ENCODE data around the gene LIMD2. TPM values are rescaled to one million over a fixed set of nuclear protein-coding genes. Genes with fewer than 3 reads are reported as not detected.

LIMD2 gene
- total RNA-seq, 1 experiment from 2014 or later = 19.4 TPM

DNA sequence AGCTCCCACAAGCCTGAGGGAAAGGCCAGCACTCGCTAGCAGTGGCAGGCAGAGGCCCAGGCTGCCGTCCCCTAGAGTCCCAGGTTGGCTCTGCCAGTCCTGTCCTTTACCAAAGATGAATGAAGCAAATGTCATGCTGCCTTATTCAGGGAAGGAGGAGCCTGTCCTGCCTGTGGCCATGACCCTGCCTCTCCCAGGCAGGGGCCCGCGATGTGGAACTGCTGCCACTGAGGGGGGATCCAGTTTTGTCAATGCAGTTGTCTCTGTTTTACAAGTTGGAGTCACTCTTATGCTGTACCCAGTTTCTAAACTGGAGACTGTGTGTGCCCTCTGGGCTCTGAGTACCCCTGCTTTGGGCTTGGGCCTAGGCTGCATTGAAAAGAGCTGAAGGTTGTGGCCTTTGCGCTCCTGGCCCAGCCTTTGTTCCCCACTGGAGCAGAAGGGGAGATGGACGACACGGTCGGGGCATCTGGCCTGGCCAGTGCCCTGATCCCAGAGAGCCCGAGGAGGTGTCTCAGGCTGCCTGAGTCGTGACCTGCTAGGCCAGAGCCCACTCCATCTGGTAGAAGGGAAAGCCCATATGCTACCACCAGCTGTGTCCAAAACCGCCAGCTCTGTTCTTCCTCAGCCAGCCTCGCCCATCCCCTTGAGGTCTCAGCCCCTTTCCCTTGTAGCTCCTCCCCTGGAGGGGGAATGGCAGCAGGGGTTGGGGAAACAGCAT is 5.5 kb downstream of the LIMD2 start:
- H3F3A ChIP-seq (ENCODE audit: low read length, unreplicated experiment) = no peaks in the 10 kb centered on the region
- H2AFZ ChIP-seq (ENCODE audit: low read length) = no peak overlapping the region
- H3K9me3 ChIP-seq (ENCODE audit: low read length) = no peaks in the 10 kb centered on the region
- no TSS peak for BruUV-seq (replicated peaks)
- POLR2A ChIA-PET (ENCODE audit: unreplicated experiment) = interaction anchor here (0.6 kb wide), 1 partner anchor 255 kb away, joined by 3 read pairs; no protein-coding TSS in a partner anchor
- no peak overlapping the region for H3K9ac ChIP-seq (ENCODE audit: low read length)
- H3K27me3 ChIP-seq (ENCODE audit: low read length) = no peaks in the 10 kb centered on the region
- H4K20me1 ChIP-seq (ENCODE audit: low read length) = no peaks in the 10 kb centered on the region
- H3K36me3 ChIP-seq (ENCODE audit: low read depth, low read length) = peaks cover 8% of the 10 kb centered on the region; the same call in 1 of the 2 replicates
- DNase-seq = no peak
- no peak overlapping the region for H3K4me3 ChIP-seq (ENCODE audit: low read length)
- no peak overlapping the region for H3K27ac ChIP-seq (ENCODE audit: low read length)
- H3K79me2 ChIP-seq (ENCODE audit: low read length) = no peaks in the 10 kb centered on the region
- H3K9me2 ChIP-seq (replicated peaks; ENCODE audit: low read length) = no peaks in the 10 kb centered on the region
- no peak overlapping the region for H3K4me2 ChIP-seq (ENCODE audit: low read length)
- TF ChIP-seq EZH2 (IDR thresholded peaks at IDR 0.05; ENCODE audit: low read length, unreplicated experiment) (no peak), EZH2phosphoT487 (IDR thresholded peaks at IDR 0.05; ENCODE audit: borderline replicate concordance, low read length) (no peak)
- TF ChIP-seq, protein P1, sequence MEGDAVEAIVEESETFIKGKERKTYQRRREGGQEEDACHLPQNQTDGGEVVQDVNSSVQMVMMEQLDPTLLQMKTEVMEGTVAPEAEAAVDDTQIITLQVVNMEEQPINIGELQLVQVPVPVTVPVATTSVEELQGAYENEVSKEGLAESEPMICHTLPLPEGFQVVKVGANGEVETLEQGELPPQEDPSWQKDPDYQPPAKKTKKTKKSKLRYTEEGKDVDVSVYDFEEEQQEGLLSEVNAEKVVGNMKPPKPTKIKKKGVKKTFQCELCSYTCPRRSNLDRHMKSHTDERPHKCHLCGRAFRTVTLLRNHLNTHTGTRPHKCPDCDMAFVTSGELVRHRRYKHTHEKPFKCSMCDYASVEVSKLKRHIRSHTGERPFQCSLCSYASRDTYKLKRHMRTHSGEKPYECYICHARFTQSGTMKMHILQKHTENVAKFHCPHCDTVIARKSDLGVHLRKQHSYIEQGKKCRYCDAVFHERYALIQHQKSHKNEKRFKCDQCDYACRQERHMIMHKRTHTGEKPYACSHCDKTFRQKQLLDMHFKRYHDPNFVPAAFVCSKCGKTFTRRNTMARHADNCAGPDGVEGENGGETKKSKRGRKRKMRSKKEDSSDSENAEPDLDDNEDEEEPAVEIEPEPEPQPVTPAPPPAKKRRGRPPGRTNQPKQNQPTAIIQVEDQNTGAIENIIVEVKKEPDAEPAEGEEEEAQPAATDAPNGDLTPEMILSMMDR (conservative IDR thresholded peaks at IDR 0.05; ENCODE audit: low read depth, low read length) = no peak
- no peak for ATAC-seq
- H3K4me1 ChIP-seq (ENCODE audit: insufficient read depth, low read length) = peaks cover 7% of the 10 kb centered on the region; the same call in 1 of the 2 replicates
- CTCF ChIA-PET = no interaction called here
- intact Hi-C loops (cut with micrococcal nuclease) = loop anchor here (10.0 kb wide), 1 partner anchor 270 kb away; no protein-coding TSS in a partner anchor

DNA sequence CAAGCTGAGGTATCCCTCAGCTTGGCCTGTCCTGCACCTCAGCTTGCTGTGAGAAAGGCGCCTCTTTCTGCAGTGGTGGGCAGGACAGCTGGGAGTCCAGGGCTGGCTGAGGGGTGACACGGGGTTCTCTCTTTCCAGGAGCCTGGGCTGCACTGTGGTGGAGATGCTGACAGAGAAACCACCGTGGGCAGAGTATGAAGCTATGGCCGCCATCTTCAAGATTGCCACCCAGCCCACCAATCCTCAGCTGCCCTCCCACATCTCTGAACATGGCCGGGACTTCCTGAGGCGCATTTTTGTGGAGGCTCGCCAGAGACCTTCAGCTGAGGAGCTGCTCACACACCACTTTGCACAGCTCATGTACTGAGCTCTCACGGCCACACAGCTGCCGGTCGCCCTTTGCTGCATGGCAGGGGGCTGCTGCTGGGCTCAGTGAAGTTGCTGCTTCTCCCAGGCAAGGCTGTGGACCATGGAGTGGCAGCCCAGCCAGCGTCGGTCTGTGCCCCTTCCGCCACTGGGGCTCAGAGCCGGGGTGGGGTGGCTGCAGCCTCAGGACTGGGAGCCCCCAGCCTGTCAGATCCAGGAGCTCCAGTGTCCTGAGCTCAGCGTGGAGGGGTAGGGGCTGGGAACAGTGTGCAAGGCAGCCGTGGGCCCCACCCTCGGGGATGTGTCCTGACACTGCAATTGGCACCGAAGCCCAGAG is 6.4 kb downstream of the LIMD2 start:
- intact Hi-C loops (cut with micrococcal nuclease) = loop anchor here (10.0 kb wide), 1 partner anchor 269 kb away; no protein-coding TSS in a partner anchor
- TF ChIP-seq EZH2phosphoT487 (IDR thresholded peaks at IDR 0.05; ENCODE audit: borderline replicate concordance, low read length) = no peak
- no peak for TF ChIP-seq EZH2 (IDR thresholded peaks at IDR 0.05; ENCODE audit: low read length, unreplicated experiment)
- TF ChIP-seq, protein P1 (conservative IDR thresholded peaks at IDR 0.05; ENCODE audit: low read depth, low read length) = no peak
- Histone ChIP-seq H3K4me1 (ENCODE audit: insufficient read depth, low read length) (no peaks in the 10 kb centered on the region), H3K79me2 (ENCODE audit: low read length) (no peaks in the 10 kb centered on the region), H2AFZ (ENCODE audit: low read length) (no peak overlapping the region), H3K27me3 (ENCODE audit: low read length) (no peaks in the 10 kb centered on the region), H3F3A (ENCODE audit: low read length, unreplicated experiment) (no peaks in the 10 kb centered on the region), H3K9me2 (replicated peaks; ENCODE audit: low read length) (no peaks in the 10 kb centered on the region), H3K4me2 (ENCODE audit: low read length) (no peak overlapping the region), H3K36me3 (ENCODE audit: low read depth, low read length) (peaks cover 8% of the 10 kb centered on the region; the same call in 1 of the 2 replicates), H4K20me1 (ENCODE audit: low read length) (no peaks in the 10 kb centered on the region), H3K4me3 (ENCODE audit: low read length) (no peak overlapping the region), H3K9ac (ENCODE audit: low read length) (no peak overlapping the region), H3K27ac (ENCODE audit: low read length) (no peak overlapping the region), H3K9me3 (ENCODE audit: low read length) (no peaks in the 10 kb centered on the region)
- BruUV-seq (replicated peaks) = no TSS peak
- DNase-seq = no peak
- no peak for ATAC-seq
- POLR2A ChIA-PET (ENCODE audit: unreplicated experiment) = no interaction called here
- CTCF ChIA-PET = no interaction called here

All from PC-3 (cell line).